HL-60/S4 treated with phorbol 12-myristate 13-acetate at 8.2 ng/mL for 4 days and 3 days (cell line): Measurements from ENCODE around the gene TUBGCP3.

Experiments
- in situ Hi-C: fragments of 300-500 bp; cut with MboI; formaldehyde crosslinking; loops from 2 replicates; pipeline ENCODE4 v1.15.0; 2022; ENCODE audit warnings: low sequenced_read_pairs

Gene TUBGCP3

GRCh38 chr13:112443995-112444311 is 144.0 kb downstream of the TUBGCP3 start:
- in situ Hi-C loops: no loop called here

GRCh38 chr13:112443191-112443994 is 144.6 kb downstream of the TUBGCP3 start:
- in situ Hi-C loops: no loop called here

- in situ Hi-C loops: no loop called here
These were observed 145.4 kb downstream of the TUBGCP3 start for GRCh38 chr13:112442483-112443090.

GRCh38 chr13:112441779-112442310 is 146.1 kb downstream of the TUBGCP3 start:
- in situ Hi-C loops: no loop called here

- in situ Hi-C loops: no loop called here
These were observed 146.7 kb downstream of the TUBGCP3 start for GRCh38 chr13:112441226-112441625.

GRCh38 chr13:112438515-112438914 is 149.4 kb downstream of the TUBGCP3 start:
- in situ Hi-C loops: no loop called here

GRCh38 chr13:112438094-112438493 is 149.9 kb downstream of the TUBGCP3 start:
- in situ Hi-C loops: no loop called here

- in situ Hi-C loops: no loop called here
These were observed 152.0 kb downstream of the TUBGCP3 start for GRCh38 chr13:112435973-112436372.
